OCI-LY7 (cell line): ENCODE data around the gene LILRB1. TPM values are rescaled to one million over a fixed set of nuclear protein-coding genes. Genes with fewer than 3 reads are reported as not detected.

ENCODE experiments used
- BruUV-seq: library from RNA; stranded (reverse); fragments of 400-500 nt; replicated peaks from 2 replicates; lab custom pipeline; 2021; lab: Mats Ljungman, UMichigan
- CTCF ChIA-PET: fragments of 300-600 bp; sonication (Branson Sonifier 250); formaldehyde crosslinking; loops from one replicate; lab custom pipeline; 2022; ENCODE audit warnings: antibody characterized with exemption; ENCODE audit not compliant: unreplicated experiment; lab: Charles Lee
- POLR2A ChIA-PET: fragments of 300-600 bp; sonication (Branson Sonifier 250); formaldehyde crosslinking; loops from one replicate; lab custom pipeline; 2022; ENCODE audit warnings: antibody characterized with exemption; lab: Charles Lee
- DNase-seq: peaks from one replicate; pipeline ENCODE4 v3.0.0-alpha.2; 2015; ENCODE audit warnings: low spot score
- H2AFZ ChIP-seq: fragments of 200-600 bp; sonication (generic), shearing (Covaris generic); 2 replicates; pipeline ENCODE4 v1.6.1; 2014; ENCODE audit warnings: mild to moderate bottlenecking, antibody characterized with exemption, low read length, moderate library complexity
- H3K27ac ChIP-seq: fragments of 200-600 bp; sonication (generic); 2 replicates; pipeline ENCODE4 v1.5.1; 2014; ENCODE audit warnings: mixed run types, low read depth, mild to moderate bottlenecking, moderate library complexity, low read length, inconsistent platforms; ENCODE audit not compliant: poor library complexity, severe bottlenecking
- H3K36me3 ChIP-seq: fragments of 200-600 bp; sonication (generic); 2 replicates; pipeline ENCODE4 v1.6.1; 2014; ENCODE audit warnings: mild to moderate bottlenecking, antibody characterized with exemption, low read length, moderate library complexity, mixed read lengths; ENCODE audit not compliant: insufficient read depth
- H3K4me1 ChIP-seq: fragments of 200-600 bp; sonication (generic); 2 replicates; pipeline ENCODE4 v1.5.1; 2014; ENCODE audit warnings: mild to moderate bottlenecking, low read length; ENCODE audit not compliant: insufficient read depth, poor library complexity, severe bottlenecking
- H3K4me2 ChIP-seq: fragments of 200-600 bp; sonication (generic); 2 replicates; pipeline ENCODE4 v1.6.1; 2014; ENCODE audit warnings: mild to moderate bottlenecking, low read length
- H3K4me3 ChIP-seq: fragments of 200-600 bp; sonication (generic); 2 replicates; pipeline ENCODE4 v1.5.1; 2014; ENCODE audit warnings: mild to moderate bottlenecking, low read depth, low read length; ENCODE audit not compliant: poor library complexity, severe bottlenecking
- H3K79me2 ChIP-seq: fragments of 200-600 bp; sonication (generic); 2 replicates; pipeline ENCODE4 v1.6.1; 2016; ENCODE audit warnings: low read depth, mild to moderate bottlenecking, low read length, moderate library complexity, mixed read lengths; ENCODE audit not compliant: insufficient read depth
- H3K9me2 ChIP-seq: fragments of 200-600 bp; sonication (generic); 2 replicates; pipeline ENCODE4 v1.6.1; 2016; ENCODE audit warnings: mild to moderate bottlenecking, low read length, mixed read lengths; ENCODE audit not compliant: insufficient read depth
- H3K9me3 ChIP-seq: fragments of 200-600 bp; sonication (generic); 2 replicates; pipeline ENCODE4 v1.6.1; 2014; ENCODE audit warnings: mild to moderate bottlenecking, mixed run types, low read length, mixed read lengths
- H4K20me1 ChIP-seq: fragments of 200-600 bp; sonication (generic); 2 replicates; pipeline ENCODE4 v1.6.1; 2014; ENCODE audit warnings: mild to moderate bottlenecking, antibody characterized with exemption, low read length, moderate library complexity, mixed read lengths; ENCODE audit not compliant: insufficient read depth
- CTCF ChIP-seq: fragments of 200-600 bp; sonication (generic); conservative IDR thresholded peaks from 2 replicates; pipeline ENCODE4 v1.5.1; 2014; ENCODE audit warnings: mild to moderate bottlenecking, antibody characterized with exemption, low read length, moderate library complexity, mixed read lengths
- EZH2phosphoT487 ChIP-seq: fragments of 200-600 bp; sonication (generic); IDR thresholded peaks from 2 replicates; pipeline ENCODE4 v1.6.1; 2018; ENCODE audit warnings: low read depth, borderline replicate concordance, mild to moderate bottlenecking, mixed run types, antibody characterized with exemption, low read length, moderate library complexity, mixed read lengths
- intact Hi-C: fragments of 100-400 bp; cut with micrococcal nuclease; formaldehyde crosslinking; loops from one replicate; pipeline ENCODE4 v1.10.0; 2022; ENCODE audit not compliant: unreplicated experiment
- total RNA-seq, 2 experiments: library from RNA; depleted of rRNA in 1 of 2; stranded (reverse); fragments of >200 nt in 1 of 2; shearing (Covaris generic) in 1 of 2; gene quantifications; 2 replicates each; pipeline ENCODE4 v1.2.3, GENCODE V29; 2014 to 2022

LILRB1 gene
- total RNA-seq, 2 experiments from 2014 or later, result 4.5 TPM; not detected in 1

DNA sequence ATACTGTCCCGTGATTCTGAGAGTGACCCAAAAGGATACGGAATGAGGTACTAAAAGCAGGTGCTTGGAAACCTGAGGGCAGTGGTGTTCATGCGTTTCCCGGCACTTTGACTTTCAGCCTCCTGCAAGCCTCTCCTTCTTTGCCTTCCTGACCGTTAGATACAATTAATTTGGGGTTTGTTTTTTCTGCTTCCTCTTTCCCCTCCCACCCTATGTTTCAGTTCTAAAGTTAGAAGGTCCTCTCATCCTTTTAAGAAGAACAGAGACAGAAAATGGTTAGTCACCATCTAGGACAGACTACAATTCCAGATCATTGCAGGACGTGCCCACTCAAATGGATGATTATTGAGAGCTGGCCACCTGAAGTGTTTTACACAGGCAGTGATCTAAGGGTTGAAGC, 30.7 kb downstream of the LILRB1 start:
- H2AFZ ChIP-seq, result no peak overlapping the region
- no TSS peak for BruUV-seq

DNA sequence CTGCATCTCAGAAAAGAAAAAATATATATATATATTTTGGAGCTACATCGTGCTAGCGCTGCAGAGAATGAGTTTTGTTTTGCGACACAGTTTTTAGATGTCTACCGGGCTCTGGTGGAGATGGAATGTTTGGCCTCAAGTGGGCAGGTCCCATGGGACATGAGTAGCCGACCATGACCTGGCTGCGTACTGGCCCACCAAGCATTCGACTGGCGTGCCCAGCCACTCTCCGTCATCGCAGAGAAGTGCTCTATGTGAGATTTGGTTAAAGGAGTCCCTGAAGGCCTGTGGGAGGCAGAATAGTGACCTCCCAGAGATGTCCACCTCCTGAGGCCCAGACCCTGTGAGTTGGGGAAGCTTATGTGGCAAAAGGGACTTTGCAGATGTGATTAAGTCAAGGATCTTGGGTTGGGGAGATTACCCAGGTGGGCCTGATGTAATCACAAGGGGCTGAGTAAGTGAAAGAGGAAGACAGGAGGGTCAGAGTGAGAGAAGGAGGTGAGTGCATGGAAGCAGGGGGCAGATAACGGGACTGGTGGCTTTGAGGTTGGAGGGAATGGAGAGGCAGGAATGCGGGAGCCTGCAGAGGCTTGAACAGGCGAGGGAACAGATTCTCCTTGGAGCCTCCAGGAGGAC, 31.7 kb downstream of the LILRB1 start:
- POLR2A ChIA-PET, result interaction anchor here (0.7 to 1.0 kb wide), 3 partner anchors 18 to 1016 kb away, joined by 3 to 6 read pairs (median 3); no protein-coding TSS in a partner anchor
- no peak overlapping the region for H3K4me3 ChIP-seq

More for the DNA sequence above, 30.7 kb downstream of the LILRB1 start:
- Histone ChIP-seq H3K4me3 (no peak overlapping the region), H3K9me2 (no peaks in the 10 kb centered on the region), H3K79me2 (no peaks in the 10 kb centered on the region), H3K27ac (no peak overlapping the region), H4K20me1 (no peaks in the 10 kb centered on the region), H3K9me3 (no peaks in the 10 kb centered on the region), H3K4me2 (peak overlapping the region; percentile 48), H3K4me1 (peaks cover 30% of the 10 kb centered on the region), H3K36me3 (no peaks in the 10 kb centered on the region)
- no peak for TF ChIP-seq CTCF
- TF ChIP-seq EZH2phosphoT487, result no peak
- DNase-seq, result peak; percentile 29
- POLR2A ChIA-PET, result no interaction called here
- intact Hi-C loops, result no loop called here
- CTCF ChIA-PET, result no interaction called here

More for the DNA sequence above, 31.7 kb downstream of the LILRB1 start:
- TF ChIP-seq EZH2phosphoT487 (no peak), CTCF (no peak)
- Histone ChIP-seq H4K20me1 (no peaks in the 10 kb centered on the region), H3K4me1 (peaks cover 30% of the 10 kb centered on the region), H3K36me3 (no peaks in the 10 kb centered on the region), H3K9me2 (no peaks in the 10 kb centered on the region), H3K27ac (no peak overlapping the region), H3K4me2 (peak overlapping the region; percentile 41; the same call in 1 of the 2 replicates), H3K9me3 (no peaks in the 10 kb centered on the region), H3K79me2 (no peaks in the 10 kb centered on the region), H2AFZ (no peak overlapping the region)
- no TSS peak for BruUV-seq
- peak; percentile 9 for DNase-seq
- intact Hi-C loops, result no loop called here
- CTCF ChIA-PET, result no interaction called here
